GM12892 (cell line): ENCODE results near the gene ESR1.
"Not testable (repeated sequence)": the region's sequence is repeated elsewhere in the genome, so short reads cannot be mapped to it uniquely, and the experiment has no call there.

Experiments used
- POLR2A ChIP-seq: IDR thresholded peaks from 2 replicates; pipeline ENCODE4 v1.6.1; 2011; ENCODE audit warnings: low read depth, low read length, control low read depth
- POLR2AphosphoS5 ChIP-seq: IDR thresholded peaks from 2 replicates; pipeline ENCODE4 v1.6.1; 2011; ENCODE audit warnings: low read depth, low read length, control low read depth

GRCh38 chr6:152138344-152138743 is 330.9 kb downstream of the ESR1 start:
- TF ChIP-seq POLR2A, POLR2AphosphoS5: not testable (repeated sequence)
